Activated B cell treated with CpG ODN at 0.5 μM for 24 hours (primary cell): ENCODE measurements around the gene DPPA5. TPM values are rescaled to one million over a fixed set of nuclear protein-coding genes. Genes with fewer than 3 reads are reported as not detected.

ENCODE experiments used
- ATAC-seq: fragments of 200-7000 bp; cut with Tn5 transposase; one replicate; pipeline ENCODE4 v1.10.0; 2021; ENCODE audit warnings: low read depth, mild to moderate bottlenecking, moderate library complexity
- CTCF ChIA-PET: fragments of 350-600 bp; sonication (Branson Sonifier 250); formaldehyde crosslinking; loops from one replicate; lab custom pipeline; 2021; ENCODE audit warnings: antibody characterized with exemption; lab: Charles Lee
- POLR2A ChIA-PET: fragments of 350-600 bp; sonication (Branson Sonifier 250); formaldehyde crosslinking; loops from one replicate; lab custom pipeline; 2021; ENCODE audit warnings: antibody characterized with exemption; lab: Charles Lee
- DNase-seq: peaks from one replicate; pipeline ENCODE4 v3.0.0; 2022
- H3K27ac Mint-ChIP-seq: one replicate; pipeline ENCODE4 v1.8.0; 2020; ENCODE audit warnings: mixed read lengths
- H3K27me3 Mint-ChIP-seq: one replicate; pipeline ENCODE4 v1.8.0; 2021; ENCODE audit warnings: mixed read lengths
- H3K36me3 Mint-ChIP-seq: one replicate; pipeline ENCODE4 v1.8.0; 2021; ENCODE audit warnings: low read depth, mixed read lengths
- H3K4me1 Mint-ChIP-seq: one replicate; pipeline ENCODE4 v1.8.0; 2021; ENCODE audit warnings: mixed read lengths
- H3K4me3 Mint-ChIP-seq: one replicate; pipeline ENCODE4 v1.8.0; 2020; ENCODE audit warnings: mild to moderate bottlenecking, mixed read lengths
- H3K9me3 Mint-ChIP-seq: one replicate; pipeline ENCODE4 v1.8.0; 2020; ENCODE audit warnings: mixed read lengths
- CTCF ChIP-seq: fragments of 200-600 bp; IDR thresholded peaks from one replicate; pipeline ENCODE4 v1.8.0; 2022; ENCODE audit warnings: antibody characterized with exemption, mild to moderate bottlenecking
- intact Hi-C: fragments of 100-400 bp; cut with micrococcal nuclease; formaldehyde crosslinking; loops from one replicate; pipeline ENCODE4 v1.15.1; 2024
- total RNA-seq: library from RNA; stranded (reverse); gene quantifications from 2 replicates; pipeline ENCODE4 v1.2.3, GENCODE V29; 2022

DPPA5 gene
- total RNA-seq, 1 donor from 2014 or later: not detected

- DNase-seq (no peak), ATAC-seq (no peak)
- Mint-ChIP-seq H3K36me3 (no peaks in the 10 kb centered on the region), H3K27me3 (no peaks in the 10 kb centered on the region), H3K27ac (no peak overlapping the region), H3K4me3 (no peak overlapping the region), H3K4me1 (peaks cover 6% of the 10 kb centered on the region), H3K9me3 (peaks cover 2% of the 10 kb centered on the region)
- TF ChIP-seq CTCF: no peak
- ChIA-PET POLR2A (no interaction called here), CTCF (no interaction called here)
- intact Hi-C loops: no loop called here
Measured at GRCh38 chr6:73372516-73372915, 18.4 kb upstream of the DPPA5 start.

DNA sequence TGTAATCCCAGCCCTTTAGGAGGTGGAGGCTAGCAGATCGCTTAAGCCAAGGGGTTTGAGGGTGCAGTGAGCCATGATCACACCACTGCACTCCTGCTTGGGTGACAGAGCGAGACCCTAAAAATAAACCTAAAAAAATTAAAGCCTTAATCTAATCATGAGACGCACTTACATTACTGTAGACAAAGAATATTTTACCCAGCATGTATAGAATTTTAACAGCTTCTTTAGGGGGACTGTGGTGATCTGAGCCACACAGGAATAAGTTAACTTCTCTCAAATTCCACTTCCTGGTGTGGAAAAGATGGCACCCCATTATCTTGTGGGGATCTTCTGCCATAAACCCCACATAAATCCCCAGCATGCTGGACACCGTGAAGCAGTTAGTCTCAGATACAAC, 17.9 kb upstream of the DPPA5 start:
- Mint-ChIP-seq H3K27ac (no peak overlapping the region), H3K9me3 (peaks cover 2% of the 10 kb centered on the region), H3K4me1 (peaks cover 2% of the 10 kb centered on the region), H3K4me3 (no peak overlapping the region), H3K27me3 (no peaks in the 10 kb centered on the region), H3K36me3 (no peaks in the 10 kb centered on the region)
- no peak for ATAC-seq
- intact Hi-C loops: no loop called here
- no peak for DNase-seq
- POLR2A ChIA-PET: no interaction called here
- CTCF ChIA-PET: no interaction called here
- no peak for TF ChIP-seq CTCF

- no peaks in the 10 kb centered on the region for H3K4me1 Mint-ChIP-seq
- no peak for ATAC-seq
- peaks cover 2% of the 10 kb centered on the region for H3K9me3 Mint-ChIP-seq
- ChIA-PET CTCF (no interaction called here), POLR2A (no interaction called here)
- no peak within 1 kb of the TSS for H3K4me3 Mint-ChIP-seq
- H3K27me3 Mint-ChIP-seq: peaks cover 3% of the 10 kb centered on the region
- no peaks in the 10 kb centered on the region for H3K36me3 Mint-ChIP-seq
- DNase-seq: no peak
- no peak within 1 kb of the TSS for H3K27ac Mint-ChIP-seq
- intact Hi-C loops: no loop called here
- TF ChIP-seq CTCF: no peak
Measured at GRCh38 chr6:73369563-73369962, 15.5 kb upstream of the DPPA5 start, which contains the start of gene OOEP. Gene OOEP (minus strand): TSS chr6:73369897. CDS start chr6:73369792, 105 bp downstream.

DNA sequence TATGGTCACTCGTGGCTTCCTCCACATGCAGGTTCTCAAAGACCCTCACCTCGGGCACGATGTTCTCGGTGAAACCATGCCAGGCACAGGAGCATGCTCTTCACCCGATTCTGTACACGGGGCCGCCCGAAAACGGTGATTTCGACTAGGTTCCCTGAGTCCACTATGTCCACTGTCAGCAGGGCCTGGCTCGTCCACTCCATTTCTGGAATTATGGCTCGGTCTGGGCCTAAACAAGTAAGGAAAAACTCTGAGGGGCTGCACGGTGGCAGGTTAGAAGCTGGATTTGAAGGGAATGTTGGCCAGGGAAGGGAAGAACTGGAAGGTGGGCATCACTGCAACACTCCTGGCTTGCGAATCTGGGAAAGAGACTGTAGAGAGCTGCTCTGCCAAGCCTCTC, 15.1 kb upstream of the DPPA5 start:
- Mint-ChIP-seq H3K4me3 (no peak overlapping the region), H3K36me3 (no peaks in the 10 kb centered on the region), H3K9me3 (peaks cover 2% of the 10 kb centered on the region), H3K27ac (no peak overlapping the region), H3K4me1 (no peaks in the 10 kb centered on the region), H3K27me3 (peaks cover 5% of the 10 kb centered on the region)
- ChIA-PET POLR2A (no interaction called here), CTCF (no interaction called here)
- DNase-seq: no peak
- no peak for ATAC-seq
- TF ChIP-seq CTCF: no peak
- intact Hi-C loops: no loop called here

DNA sequence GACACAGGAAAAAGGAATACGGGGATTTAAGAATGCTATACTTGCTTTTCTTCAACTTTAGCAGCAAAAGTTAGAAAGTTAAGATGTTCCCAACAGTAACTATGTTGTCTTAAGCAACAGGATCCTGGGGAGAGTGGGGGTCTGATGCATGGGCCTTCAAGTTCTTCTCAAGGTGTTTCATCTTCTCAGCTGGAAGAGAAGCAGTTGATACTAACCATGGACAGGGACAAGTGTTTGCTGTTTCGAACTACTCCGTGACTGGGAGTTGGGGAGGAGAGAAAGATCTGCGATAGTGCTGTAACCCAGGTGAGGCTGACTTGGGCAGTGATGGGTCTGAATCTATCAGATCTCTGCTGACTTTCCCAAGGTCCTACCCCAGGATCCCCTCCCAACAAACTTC, 14.6 kb upstream of the DPPA5 start:
- POLR2A ChIA-PET: no interaction called here
- no peaks in the 10 kb centered on the region for H3K36me3 Mint-ChIP-seq

More for the DNA sequence above, 14.6 kb upstream of the DPPA5 start:
- H3K4me1 Mint-ChIP-seq: no peaks in the 10 kb centered on the region
- TF ChIP-seq CTCF: no peak
- intact Hi-C loops: no loop called here
- DNase-seq: no peak
- CTCF ChIA-PET: no interaction called here
- no peak for ATAC-seq
- H3K4me3 Mint-ChIP-seq: no peak overlapping the region
- no peak overlapping the region for H3K27ac Mint-ChIP-seq
- H3K27me3 Mint-ChIP-seq: peaks cover 5% of the 10 kb centered on the region
- peaks cover 2% of the 10 kb centered on the region for H3K9me3 Mint-ChIP-seq
